Gastroesophageal sphincter (tissue), 3 donors: ENCODE measurements around the gene GPRC5B.

ENCODE experiments used
- EP300 ChIP-seq: sonication (generic); formaldehyde crosslinking; IDR thresholded peaks from one replicate; pipeline ENCODE4 v1.6.1; 2017; ENCODE audit warnings: antibody characterized with exemption, mild to moderate bottlenecking
- POLR2A ChIP-seq, 2 donors: fragments of 450-650 bp; IDR thresholded peaks; one replicate each; pipeline ENCODE4 v1.6.1; 2017; ENCODE audit warnings: antibody characterized with exemption in 2 of 2, mild to moderate bottlenecking in 2 of 2, moderate library complexity in 1 of 2
- POLR2AphosphoS5 ChIP-seq: sonication (generic); formaldehyde crosslinking; IDR thresholded peaks from one replicate; pipeline ENCODE4 v1.6.1; 2017; ENCODE audit warnings: antibody characterized with exemption
- TF ChIP-seq, protein P1 (sequence below), 4 experiments: fragments of 200-600 bp in 2 of 4; fragments of 450-650 bp in 2 of 4; sonication (generic) in 1 of 4; IDR thresholded peaks; one replicate each; pipeline ENCODE4 v1.5.1; 2017 to 2019; ENCODE audit warnings: antibody characterized with exemption in 4 of 4, mild to moderate bottlenecking in 2 of 4, moderate library complexity in 2 of 4

- TF ChIP-seq POLR2AphosphoS5 (no peak), POLR2A (IDR thresholded peaks at IDR 0.05) (no peak), EP300 (no peak)
- TF ChIP-seq, protein P1, sequence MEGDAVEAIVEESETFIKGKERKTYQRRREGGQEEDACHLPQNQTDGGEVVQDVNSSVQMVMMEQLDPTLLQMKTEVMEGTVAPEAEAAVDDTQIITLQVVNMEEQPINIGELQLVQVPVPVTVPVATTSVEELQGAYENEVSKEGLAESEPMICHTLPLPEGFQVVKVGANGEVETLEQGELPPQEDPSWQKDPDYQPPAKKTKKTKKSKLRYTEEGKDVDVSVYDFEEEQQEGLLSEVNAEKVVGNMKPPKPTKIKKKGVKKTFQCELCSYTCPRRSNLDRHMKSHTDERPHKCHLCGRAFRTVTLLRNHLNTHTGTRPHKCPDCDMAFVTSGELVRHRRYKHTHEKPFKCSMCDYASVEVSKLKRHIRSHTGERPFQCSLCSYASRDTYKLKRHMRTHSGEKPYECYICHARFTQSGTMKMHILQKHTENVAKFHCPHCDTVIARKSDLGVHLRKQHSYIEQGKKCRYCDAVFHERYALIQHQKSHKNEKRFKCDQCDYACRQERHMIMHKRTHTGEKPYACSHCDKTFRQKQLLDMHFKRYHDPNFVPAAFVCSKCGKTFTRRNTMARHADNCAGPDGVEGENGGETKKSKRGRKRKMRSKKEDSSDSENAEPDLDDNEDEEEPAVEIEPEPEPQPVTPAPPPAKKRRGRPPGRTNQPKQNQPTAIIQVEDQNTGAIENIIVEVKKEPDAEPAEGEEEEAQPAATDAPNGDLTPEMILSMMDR (IDR thresholded peaks at IDR 0.05): no peak
Observed at GRCh38 chr16:19854543-19854876, 30.1 kb downstream of the GPRC5B start.
